Gastrocnemius medialis (tissue), 4 donors: ENCODE measurements around the gene PEX12.
"Not testable (repeated sequence)": the region's sequence is repeated elsewhere in the genome, so short reads cannot be mapped to it uniquely, and the experiment has no call there.

ENCODE experiments used
- CTCF ChIP-seq, 5 experiments: fragments of 450-650 bp in 3 of 5; fragments of 200-600 bp in 2 of 5; sonication (generic) in 2 of 5; IDR thresholded peaks in 4 of 5; conservative IDR thresholded peaks in 1 of 5; 1 replicate in 4 of 5; 2 replicates in 1 of 5; pipeline ENCODE4 v1.5.1; 2016 to 2019; ENCODE audit warnings: antibody characterized with exemption in 5 of 5, mild to moderate bottlenecking in 3 of 5, moderate library complexity in 3 of 5
- POLR2A ChIP-seq, 2 donors: fragments of 450-650 bp; IDR thresholded peaks; one replicate each; pipeline ENCODE4 v1.6.1; 2017; ENCODE audit warnings: antibody characterized with exemption in 2 of 2, mild to moderate bottlenecking in 2 of 2, moderate library complexity in 2 of 2

GRCh38 chr17:35535406-35535805 lies 43.0 kb downstream of the PEX12 start:
- TF ChIP-seq CTCF (IDR thresholded peaks at IDR 0.05 in 4 of 5, conservative IDR thresholded peaks at IDR 0.05 in 1 of 5); POLR2A (IDR thresholded peaks at IDR 0.05): not testable (repeated sequence)
